Stimulated activated CD4-positive, alpha-beta T cell treated with anti-CD3 and anti-CD28 coated beads, TNF-alpha, amount 100 ng/mL, for 24 hours (primary cell): ENCODE results near the gene SLC39A1.
"Not testable (repeated sequence)": the region's sequence is repeated elsewhere in the genome, so short reads cannot be mapped to it uniquely, and the experiment has no call there.

Source experiments
- DNase-seq, 3 experiments: peaks; one replicate each; pipeline ENCODE4 v3.0.0-alpha.2; 2020; ENCODE audit warnings: low read depth in 3 of 3

The SLC39A1 gene

DNA sequence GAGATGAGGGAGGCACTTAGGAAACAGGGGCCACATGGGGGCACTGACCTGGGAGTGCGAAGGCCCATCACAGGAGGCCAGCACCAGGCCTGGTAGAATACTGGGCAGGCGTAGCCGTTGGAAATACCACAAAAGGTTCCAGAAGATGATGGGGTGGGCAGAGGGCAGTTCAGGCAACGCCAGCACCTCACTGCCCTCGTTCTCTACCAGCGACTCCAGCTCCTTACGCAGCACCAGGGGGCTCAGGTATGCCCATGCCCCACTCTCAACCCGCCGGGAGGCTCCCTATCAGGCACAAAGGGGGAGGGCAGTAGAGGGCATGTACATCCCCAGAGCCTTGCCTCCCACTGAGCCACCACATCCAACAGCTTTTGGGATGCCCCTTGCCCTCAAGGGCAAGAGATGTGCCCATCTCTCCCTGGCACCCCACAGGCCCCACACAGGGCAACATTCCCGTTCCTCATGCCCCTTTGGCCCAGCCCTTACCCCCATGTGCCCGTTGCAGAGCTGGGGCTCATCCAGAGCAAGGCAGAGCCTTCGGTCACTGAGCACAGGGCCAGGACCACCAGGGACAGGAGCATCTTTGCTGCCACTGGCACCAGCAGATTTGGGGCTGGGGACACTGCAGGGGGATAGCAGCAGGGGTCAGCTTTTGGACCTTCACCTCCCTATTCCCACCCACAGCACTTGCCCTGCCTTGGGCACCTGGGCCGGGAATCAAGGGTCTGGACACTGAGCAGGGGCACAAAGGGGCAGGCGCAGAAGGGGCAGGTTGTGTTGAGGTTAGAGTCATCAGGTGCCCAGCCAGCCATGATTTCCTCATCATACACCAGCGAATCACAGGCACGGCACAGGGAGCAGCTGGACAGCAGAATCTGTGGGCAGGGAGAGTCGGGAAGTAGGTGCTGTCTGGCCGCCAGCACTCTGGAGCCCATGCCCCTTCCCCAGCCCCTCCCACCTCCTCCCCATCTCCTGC, 30.9 kb downstream of the SLC39A1 start:
- no peak for DNase-seq

DNA sequence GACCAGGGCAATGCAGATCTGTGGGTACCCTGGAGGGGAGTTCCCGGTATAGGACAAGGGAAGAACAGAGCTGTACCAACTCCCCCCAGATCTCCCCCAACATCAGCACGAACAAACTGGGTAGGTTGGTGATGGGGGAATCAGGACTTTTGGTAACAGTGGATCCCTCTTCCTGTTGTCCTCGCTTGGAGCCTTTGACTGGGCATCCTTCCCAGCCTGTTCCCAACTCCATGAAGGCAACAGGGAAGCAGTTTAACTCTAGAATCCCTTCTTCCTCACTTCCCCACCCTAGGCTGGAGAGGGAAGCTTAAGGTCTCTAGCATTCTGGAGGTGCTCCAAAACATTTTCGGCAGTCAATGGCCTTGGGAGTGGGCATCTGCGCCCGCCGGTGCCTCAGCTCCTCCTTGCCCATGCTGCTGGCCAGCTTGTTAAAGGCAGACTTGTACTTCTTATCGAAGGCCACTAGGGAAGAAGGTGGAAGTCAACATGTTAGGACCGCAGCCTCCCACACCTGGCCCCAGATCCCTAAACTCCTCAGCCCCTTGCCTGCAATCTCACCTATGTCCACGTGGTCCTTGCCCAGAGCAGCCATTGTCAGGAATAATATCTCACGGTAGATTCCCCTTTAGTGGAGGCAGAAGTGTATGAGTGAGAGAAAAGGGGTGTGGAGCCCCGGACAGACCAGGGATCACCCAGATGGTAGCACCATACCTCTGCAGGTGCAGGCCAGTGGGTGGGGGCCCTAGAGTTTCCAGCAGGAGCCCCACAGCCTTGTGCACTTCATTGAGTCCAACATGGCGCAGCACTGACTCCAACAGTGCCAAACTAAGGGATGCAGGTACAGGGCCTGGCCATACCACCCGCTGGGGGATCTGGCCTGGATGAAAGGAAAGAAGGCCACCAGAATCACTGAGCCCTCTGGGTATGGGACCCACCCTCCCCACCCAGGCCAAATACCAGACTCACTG, 33.1 kb downstream of the SLC39A1 start:
- DNase-seq = no peak

DNA sequence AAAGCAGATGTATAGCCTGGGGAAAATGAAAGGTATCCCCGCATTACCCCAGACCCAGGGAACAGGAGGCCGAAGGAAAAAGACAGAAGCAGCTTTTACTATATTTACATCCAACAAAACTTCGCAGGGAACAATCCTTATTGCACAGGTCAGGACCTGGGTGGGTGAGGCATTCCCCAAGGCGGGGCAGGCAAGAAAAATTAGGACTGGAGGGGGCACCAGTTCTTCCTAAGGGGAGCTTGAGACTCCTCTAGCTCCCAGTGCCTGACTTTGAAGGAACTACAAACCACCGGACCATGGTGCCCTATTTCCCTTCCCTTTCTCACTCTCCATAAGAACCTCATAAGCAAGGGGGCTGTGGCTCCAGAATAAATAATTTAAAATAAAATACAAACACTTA, 33.9 kb downstream of the SLC39A1 start:
- DNase-seq = no peak

DNA sequence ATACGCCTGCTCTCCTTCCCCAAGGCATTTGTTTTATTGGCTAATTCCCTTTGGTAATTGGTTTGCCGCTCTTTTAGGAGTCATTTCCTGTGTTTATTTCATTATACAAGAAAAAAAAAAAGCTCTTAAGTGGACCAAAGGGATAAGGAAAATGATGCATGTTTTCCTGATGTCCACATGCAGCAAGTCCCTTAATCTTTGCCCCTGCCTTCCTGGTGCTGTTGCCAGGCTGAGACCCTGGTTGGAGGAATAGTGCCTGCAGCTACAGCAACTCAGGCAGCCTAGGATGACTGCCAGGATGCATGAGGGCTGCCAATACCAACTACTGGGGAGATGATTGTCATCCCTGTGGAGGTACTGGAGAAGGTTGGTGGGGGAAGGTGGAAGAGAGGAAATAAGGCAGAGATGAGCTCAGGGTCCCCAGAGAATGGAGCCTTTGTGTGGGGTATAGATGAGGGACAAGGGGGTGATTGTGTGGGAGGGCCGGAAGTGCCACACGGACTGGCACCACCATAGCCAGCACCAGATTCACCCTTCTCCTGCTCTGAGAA, 34.5 kb downstream of the SLC39A1 start:
- no peak for DNase-seq

DNA sequence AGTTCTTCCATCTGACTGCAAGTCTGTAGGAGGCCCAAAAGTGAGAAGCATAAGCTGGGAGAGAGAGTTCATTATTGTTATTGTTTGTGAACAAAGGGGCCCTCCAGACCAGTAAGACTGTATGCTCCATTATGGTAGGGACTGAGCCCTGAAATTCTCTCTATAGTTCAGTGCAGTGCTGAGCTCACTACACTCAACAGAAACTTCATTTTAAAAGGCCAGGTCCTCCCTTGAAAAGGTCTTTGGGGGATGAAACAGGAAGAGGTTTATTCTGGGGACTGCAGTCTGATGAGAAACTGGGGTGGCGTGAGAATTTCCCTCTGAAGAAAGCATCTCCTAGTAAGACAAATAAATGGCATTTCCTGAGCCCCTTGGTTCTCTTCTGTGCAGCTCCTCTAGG, 35.1 kb downstream of the SLC39A1 start:
- DNase-seq = no peak

DNA sequence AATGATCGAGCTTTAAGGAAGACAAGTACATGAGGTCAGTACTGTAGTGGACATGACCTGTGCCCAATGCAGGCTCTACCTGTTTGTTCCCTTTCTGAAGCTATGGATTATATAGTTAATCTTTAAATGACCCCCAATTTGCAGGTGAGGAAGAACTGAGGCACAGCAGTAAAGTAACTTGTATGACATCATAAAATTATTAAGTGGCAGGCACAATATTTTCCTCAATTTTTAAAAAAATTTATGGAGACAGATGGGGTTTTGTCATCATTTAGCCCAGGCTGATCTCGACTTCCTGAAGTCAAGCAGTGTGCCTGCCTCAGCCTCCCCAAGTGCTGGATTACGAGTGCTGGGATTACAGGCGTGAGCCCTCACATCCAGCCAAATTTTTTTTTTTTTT, 36.9 kb downstream of the SLC39A1 start:
- DNase-seq = no peak

DNA sequence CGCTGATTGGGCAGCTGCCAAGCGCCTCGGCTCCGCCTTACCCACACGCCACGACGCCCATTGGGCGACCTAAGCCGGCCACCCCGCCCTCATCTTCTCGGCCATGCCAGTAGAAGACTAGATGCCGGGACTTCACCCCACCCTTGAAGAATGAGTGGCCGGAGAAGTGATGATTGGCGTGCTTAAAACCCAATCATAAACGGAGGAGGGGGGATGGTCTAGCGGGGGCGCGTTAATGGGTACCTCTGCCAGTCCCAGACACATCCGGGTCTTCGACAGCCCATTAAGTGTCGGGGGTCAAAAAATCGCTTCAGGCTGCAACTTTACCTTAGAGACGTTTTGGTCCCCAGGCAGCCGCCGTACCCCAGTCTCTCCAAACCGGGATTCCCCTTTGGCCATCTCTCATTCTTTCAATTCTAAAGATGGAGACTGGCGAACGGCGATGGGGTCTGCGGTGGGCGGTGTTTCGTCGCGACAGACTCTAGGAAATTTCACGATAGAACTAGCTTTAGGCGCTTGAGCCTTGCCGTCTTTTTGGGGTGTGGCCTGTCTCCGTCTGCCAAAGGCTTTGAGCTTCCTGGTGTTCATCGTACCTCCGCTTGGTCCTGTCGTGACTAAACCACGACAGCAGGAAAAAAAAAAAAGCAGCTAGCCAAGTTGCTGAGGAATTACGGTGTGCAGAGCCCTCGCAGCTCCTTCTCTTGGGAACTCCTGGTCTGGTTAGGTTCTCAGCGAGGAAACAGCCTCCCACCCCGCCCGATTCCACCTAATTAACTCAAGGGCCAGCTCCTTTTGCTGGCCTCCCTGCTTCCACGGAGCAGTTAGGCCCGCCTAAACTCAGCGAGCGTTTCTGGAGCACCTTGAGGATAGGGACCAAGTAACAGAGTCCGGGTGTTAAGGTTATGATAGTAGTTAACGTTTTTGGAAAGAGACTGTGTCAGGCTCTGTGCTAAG, 40.1 kb downstream of the SLC39A1 start, which contains the start of gene GATAD2B:
TSS of gene GATAD2B (minus strand) at position 1 of the 954 bp plus-strand sequence. CDS start 94,625 bp downstream, outside the sequence.
- peak; percentile 93 to 99 (median 98) for DNase-seq

DNA sequence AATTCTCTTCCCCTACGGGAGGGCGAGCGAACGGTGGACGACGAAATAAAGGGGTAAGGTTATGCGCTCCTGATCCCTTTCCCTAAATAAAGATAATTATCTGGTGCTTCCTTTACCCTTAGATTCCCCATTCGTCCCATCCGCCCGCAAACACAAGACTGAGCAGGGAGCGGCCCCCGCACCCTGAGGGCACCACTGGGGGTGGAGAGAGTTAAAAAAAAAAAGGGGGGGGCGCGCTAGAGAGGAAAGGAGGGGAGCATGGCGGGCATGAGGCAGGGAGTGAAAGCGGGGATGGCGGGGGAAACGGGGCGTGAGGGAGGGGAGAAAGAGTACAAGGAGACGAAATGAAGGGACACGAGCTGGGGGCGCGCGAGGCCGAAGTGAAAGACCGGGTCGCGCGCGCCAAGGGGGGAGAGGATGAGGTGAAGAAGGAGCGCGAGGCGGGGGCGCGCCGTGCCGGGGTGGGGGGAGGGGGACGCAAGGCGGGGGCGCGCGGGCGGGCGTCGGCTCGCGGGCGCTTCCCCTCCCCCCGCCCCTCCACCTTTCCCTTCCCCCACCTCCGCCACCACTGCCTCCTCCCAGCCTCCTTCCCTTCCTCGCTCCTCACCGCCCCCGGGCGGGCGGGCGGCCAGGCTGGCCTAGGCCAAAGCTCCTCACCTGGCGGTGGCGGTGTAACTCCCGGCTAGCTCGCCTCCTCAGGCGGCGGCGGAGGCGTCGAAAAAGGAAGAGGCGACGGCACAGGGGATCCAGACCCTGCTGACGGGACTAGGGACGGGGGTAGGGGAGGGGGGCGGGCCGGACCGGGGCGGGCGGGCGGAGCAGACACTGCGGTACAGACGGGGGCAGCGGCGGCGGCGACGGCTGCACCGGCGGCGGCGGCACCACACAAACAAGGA, 41.0 kb downstream of the SLC39A1 start:
- DNase-seq = peak in 2 of 3 experiments; percentile 36 to 71

DNA sequence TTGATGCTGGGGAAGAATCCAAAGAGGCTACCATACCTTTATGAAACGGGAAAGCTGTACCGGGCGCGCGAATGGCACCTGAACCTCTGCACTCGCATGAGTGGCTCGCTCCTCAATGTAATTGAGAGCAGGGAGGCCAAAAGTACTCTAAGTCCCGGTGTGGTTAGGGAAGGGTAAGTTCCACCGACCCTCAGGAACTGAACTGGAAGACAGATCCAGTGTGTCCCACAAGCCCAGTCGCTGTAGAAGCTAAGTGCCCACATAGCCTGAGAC, 41.6 kb downstream of the SLC39A1 start:
- peak in 1 of 3 experiments; percentile 15 for DNase-seq

DNA sequence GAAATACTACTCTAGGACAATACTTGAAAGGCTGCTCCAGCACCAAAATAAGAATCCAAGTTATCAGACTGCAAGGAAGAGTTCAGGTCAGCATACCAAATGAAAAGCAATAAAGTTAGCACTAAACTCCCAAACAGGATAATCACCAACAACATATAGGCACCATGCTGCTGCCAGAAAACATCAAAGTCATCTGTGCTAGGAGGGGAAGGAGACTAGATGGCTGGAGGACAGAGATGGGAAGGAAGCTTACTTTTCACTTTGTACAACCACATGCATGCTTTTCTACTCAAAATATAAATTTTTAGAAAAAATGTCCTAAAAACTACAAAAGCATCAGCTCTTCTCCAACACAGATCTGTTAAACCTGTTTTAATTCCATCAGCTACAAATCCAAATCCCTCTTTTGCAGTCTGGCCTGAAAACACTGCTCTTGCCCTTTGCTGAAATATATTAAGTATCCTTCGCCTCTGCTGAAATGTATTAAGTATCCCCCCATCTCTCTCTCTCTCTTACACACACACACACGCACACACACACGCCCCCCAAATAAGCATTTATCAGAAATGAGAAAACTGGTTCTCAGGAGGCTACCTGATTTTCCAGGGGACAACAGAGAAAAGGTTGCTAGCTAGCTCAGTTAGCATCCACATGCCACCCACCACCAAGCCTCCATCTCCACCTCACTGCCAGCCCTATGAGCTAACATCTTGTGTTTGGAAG, 42.1 kb downstream of the SLC39A1 start:
- DNase-seq = no peak

DNA sequence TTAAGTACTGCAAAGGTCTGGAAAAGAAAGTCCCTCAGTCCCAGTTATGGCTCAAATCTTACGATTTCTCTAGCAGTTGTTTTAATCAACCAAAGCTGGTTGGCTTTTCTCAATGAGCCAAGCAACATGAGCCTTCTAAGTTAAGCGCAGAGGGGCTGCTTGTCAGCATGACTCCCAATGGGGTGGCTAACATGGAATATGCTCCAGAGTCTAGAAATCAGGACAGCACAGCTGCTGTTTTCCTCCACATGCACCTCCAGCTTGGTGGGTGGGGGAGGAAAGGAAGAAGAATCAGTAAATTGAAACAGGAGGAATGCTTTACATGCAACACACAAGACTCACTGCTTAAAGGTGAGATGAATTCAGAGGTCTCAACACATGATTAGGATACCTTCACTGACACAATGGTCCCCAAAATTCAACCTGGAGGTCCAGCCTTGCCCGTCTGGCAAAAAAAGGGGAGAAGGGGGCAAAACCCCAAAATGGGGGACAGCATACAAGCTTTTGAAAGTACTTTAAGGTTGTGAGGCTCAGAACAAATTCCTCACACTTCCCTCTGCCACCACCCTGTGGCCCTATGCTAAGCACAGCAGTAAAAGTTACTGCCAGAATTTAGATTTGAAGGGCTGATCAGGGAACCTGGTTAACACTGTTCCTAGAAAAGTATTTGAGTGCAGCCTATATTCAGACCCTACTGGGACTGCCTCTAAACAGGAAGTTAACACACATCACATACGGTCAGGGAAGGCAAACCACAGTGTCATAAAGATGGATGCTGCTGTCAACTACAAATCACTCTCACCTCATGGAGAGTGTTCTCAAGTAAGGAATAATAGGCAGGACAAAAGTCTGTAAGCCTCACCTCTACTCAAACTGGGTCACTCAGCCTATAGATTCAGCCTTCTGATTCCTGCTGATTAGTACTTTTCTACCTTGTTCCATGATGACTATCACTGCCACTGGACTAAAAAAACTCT, 43.2 kb downstream of the SLC39A1 start:
- no peak for DNase-seq

DNA sequence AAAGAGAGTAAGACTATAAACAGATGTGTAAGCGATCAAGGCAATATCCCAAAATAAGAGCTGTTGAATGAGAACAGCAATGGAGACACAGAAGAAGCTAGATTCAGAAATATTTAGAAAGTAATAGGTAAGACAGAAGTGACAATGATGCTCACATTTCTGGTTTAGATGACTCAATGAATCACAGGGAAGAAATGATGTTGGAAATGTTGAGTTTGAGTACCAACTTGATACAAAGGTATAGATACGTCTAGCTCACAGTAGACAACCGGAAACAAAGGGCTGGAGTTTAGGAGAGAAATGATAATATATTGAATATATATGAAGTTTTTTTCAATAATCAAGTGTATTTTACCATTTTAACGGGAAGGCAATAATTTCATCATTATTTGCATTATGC, 47.0 kb downstream of the SLC39A1 start:
- DNase-seq = no peak

DNA sequence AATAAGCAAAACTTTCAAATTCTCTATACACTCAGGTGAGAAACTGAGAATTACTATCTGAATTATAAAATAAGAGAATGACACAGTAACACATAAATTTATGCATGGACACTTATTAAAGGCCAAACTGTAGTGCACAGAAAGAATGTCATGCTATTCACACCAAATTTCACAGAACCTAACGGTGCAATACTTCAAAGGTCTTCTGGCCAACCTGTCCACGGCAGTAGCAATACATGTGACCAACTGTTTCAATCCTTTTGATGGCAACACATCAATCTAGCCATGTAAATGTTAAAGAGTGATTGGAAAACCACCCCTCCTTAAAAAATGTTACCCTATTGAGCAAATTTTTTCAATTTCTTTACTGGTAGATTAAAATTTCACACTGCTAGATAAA, 51.0 kb downstream of the SLC39A1 start:
- no peak for DNase-seq

DNA sequence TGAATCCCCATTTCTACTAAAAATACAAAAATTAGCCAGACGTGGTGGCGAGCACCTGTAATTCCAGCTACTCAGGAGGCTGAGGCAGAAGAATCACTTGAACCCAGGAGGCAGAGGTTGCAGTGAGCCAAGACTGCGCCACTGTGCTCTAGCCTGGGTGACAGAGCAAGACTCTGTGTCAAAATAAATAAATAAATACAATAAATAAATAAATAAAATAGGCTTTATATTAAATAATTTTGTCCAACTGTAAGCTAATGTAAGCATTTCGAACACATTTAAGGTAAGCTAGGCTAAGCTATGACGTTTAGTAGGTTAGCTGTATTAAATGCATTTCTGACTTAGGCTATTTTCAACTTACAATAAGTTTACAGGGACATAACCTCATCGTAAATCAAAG, 52.8 kb downstream of the SLC39A1 start:
- not testable (repeated sequence) for DNase-seq
